ENCODE data around the gene RDX.

Gene RDX

DNA sequence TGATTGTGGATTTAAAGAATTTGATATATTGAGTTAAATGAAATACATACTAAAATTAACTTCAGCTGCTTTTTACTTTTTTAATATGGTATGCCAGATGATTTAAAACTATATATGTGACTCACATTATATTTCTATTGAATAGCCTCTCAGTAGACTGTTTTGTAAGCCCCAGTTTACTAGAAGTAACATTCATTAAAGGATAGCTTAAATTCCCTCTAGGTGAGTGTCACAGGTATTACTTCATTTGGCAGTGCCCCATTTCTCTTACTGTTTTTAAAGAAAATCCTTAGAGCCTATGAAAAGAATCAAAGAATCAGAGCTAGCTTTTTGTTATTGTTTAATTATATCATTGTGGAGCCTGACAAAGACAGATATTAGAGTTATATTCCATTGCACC lies 154.6 kb downstream of the RDX start:
- Histone ChIP-seq H3K79me2 (ENCODE audit: insufficient read depth, low read length) (no peaks in the 10 kb centered on the region), H3K36me3 (ENCODE audit: insufficient read depth, low read length) (no peaks in the 10 kb centered on the region), H3K27ac (ENCODE audit: low read depth, low read length, poor library complexity, severe bottlenecking) (no peak overlapping the region), H3F3A (ENCODE audit: insufficient read depth, low read length) (no peaks in the 10 kb centered on the region), H3K27me3 (ENCODE audit: insufficient read depth, low read length) (no peaks in the 10 kb centered on the region), H3K4me3 (ENCODE audit: low read depth, low read length, poor library complexity, severe bottlenecking) (no peak overlapping the region), H3K4me1 (ENCODE audit: insufficient read depth, low read length, severe bottlenecking) (no peaks in the 10 kb centered on the region), H3K9me2 (ENCODE audit: low read depth, low read length) (no peaks in the 10 kb centered on the region), H3K4me2 (ENCODE audit: low read length) (no peak overlapping the region), H3K9me3 (ENCODE audit: low read length) (no peaks in the 10 kb centered on the region), H4K20me1 (ENCODE audit: insufficient read depth, low read length) (no peaks in the 10 kb centered on the region), H2AFZ (ENCODE audit: low read length) (no peak overlapping the region), H3K9ac (ENCODE audit: low read length) (no peak overlapping the region)
- no peak for TF ChIP-seq EZH2 (IDR thresholded peaks at IDR 0.05; ENCODE audit: borderline replicate concordance, low read length)
- TF ChIP-seq, protein P1, sequence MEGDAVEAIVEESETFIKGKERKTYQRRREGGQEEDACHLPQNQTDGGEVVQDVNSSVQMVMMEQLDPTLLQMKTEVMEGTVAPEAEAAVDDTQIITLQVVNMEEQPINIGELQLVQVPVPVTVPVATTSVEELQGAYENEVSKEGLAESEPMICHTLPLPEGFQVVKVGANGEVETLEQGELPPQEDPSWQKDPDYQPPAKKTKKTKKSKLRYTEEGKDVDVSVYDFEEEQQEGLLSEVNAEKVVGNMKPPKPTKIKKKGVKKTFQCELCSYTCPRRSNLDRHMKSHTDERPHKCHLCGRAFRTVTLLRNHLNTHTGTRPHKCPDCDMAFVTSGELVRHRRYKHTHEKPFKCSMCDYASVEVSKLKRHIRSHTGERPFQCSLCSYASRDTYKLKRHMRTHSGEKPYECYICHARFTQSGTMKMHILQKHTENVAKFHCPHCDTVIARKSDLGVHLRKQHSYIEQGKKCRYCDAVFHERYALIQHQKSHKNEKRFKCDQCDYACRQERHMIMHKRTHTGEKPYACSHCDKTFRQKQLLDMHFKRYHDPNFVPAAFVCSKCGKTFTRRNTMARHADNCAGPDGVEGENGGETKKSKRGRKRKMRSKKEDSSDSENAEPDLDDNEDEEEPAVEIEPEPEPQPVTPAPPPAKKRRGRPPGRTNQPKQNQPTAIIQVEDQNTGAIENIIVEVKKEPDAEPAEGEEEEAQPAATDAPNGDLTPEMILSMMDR (IDR thresholded peaks at IDR 0.05; ENCODE audit: low read length) = no peak

DNA sequence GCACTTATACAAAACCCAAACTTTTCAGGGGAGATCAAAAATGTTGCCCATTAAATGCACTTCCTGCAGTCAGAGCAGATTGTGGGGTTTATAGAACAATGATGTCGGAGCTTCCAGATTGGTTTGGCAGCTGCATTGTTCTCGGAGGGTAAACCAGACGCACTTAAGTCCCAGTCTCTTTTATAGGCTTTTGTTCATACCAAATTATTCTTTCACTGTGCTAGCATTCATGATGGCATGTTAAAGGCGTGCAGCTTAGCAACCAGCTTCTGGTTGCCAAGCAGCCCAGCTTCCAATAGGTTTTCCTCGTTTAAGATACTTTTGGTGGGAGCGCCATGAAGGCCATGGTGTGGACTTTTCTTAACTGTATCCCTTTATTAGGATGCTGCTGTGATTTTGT lies 162.3 kb downstream of the RDX start:
- no peaks in the 10 kb centered on the region for H3F3A ChIP-seq (ENCODE audit: insufficient read depth, low read length)
- H3K4me2 ChIP-seq (ENCODE audit: low read length) = no peak overlapping the region
- no peak overlapping the region for H3K9ac ChIP-seq (ENCODE audit: low read length)
- H3K27me3 ChIP-seq (ENCODE audit: insufficient read depth, low read length) = no peaks in the 10 kb centered on the region
- H3K27ac ChIP-seq (ENCODE audit: low read depth, low read length, poor library complexity, severe bottlenecking) = no peak overlapping the region
- no peak overlapping the region for H2AFZ ChIP-seq (ENCODE audit: low read length)
- TF ChIP-seq EZH2 (IDR thresholded peaks at IDR 0.05; ENCODE audit: borderline replicate concordance, low read length) = no peak
- TF ChIP-seq, protein P1 (IDR thresholded peaks at IDR 0.05; ENCODE audit: low read length) = no peak
- no peaks in the 10 kb centered on the region for H3K9me3 ChIP-seq (ENCODE audit: low read length)
- H3K79me2 ChIP-seq (ENCODE audit: insufficient read depth, low read length) = no peaks in the 10 kb centered on the region
- H3K4me1 ChIP-seq (ENCODE audit: insufficient read depth, low read length, severe bottlenecking) = no peaks in the 10 kb centered on the region
- no peaks in the 10 kb centered on the region for H4K20me1 ChIP-seq (ENCODE audit: insufficient read depth, low read length)
- H3K4me3 ChIP-seq (ENCODE audit: low read depth, low read length, poor library complexity, severe bottlenecking) = no peak overlapping the region
- no peaks in the 10 kb centered on the region for H3K36me3 ChIP-seq (ENCODE audit: insufficient read depth, low read length)
- no peaks in the 10 kb centered on the region for H3K9me2 ChIP-seq (ENCODE audit: low read depth, low read length)

DNA sequence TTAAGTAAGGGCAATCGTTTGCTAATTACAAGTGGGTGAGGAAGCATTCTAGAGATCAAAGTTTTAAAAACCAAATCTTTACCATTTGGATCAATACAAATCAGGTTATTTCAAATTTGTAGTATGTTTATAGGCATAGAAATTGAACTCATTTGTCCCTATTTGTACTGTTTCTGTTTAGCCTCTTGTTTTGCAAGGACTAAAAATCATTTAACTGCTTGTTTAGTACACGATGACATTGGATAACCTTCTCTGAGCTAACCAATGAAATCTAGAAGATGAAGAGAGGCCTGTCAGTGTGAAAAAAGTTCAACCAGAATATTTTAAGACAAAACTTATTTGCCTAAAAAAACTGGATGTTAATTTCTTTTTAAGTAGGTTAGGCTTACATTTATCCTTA lies 163.3 kb downstream of the RDX start:
- Histone ChIP-seq H3K79me2 (ENCODE audit: insufficient read depth, low read length) (no peaks in the 10 kb centered on the region), H3K9ac (ENCODE audit: low read length) (no peak overlapping the region), H3K27me3 (ENCODE audit: insufficient read depth, low read length) (no peaks in the 10 kb centered on the region), H3K9me3 (ENCODE audit: low read length) (no peaks in the 10 kb centered on the region), H3F3A (ENCODE audit: insufficient read depth, low read length) (no peaks in the 10 kb centered on the region), H3K9me2 (ENCODE audit: low read depth, low read length) (no peaks in the 10 kb centered on the region), H4K20me1 (ENCODE audit: insufficient read depth, low read length) (no peaks in the 10 kb centered on the region), H2AFZ (ENCODE audit: low read length) (no peak overlapping the region), H3K36me3 (ENCODE audit: insufficient read depth, low read length) (no peaks in the 10 kb centered on the region), H3K4me1 (ENCODE audit: insufficient read depth, low read length, severe bottlenecking) (no peaks in the 10 kb centered on the region), H3K4me3 (ENCODE audit: low read depth, low read length, poor library complexity, severe bottlenecking) (no peak overlapping the region), H3K27ac (ENCODE audit: low read depth, low read length, poor library complexity, severe bottlenecking) (no peak overlapping the region), H3K4me2 (ENCODE audit: low read length) (no peak overlapping the region)
- TF ChIP-seq EZH2 (IDR thresholded peaks at IDR 0.05; ENCODE audit: borderline replicate concordance, low read length) = no peak
- TF ChIP-seq, protein P1 (IDR thresholded peaks at IDR 0.05; ENCODE audit: low read length) = no peak

Measured in OCI-LY1 (cell line).